IPS-15b (cell line): ENCODE data around the gene BICC1.
"Not testable (repeated sequence)": the region's sequence is repeated elsewhere in the genome, so short reads cannot be mapped to it uniquely, and the experiment has no call there.

ENCODE experiments used
- H3K27me3 ChIP-seq: one replicate; pipeline ENCODE4 v1.6.1; 2013; ENCODE audit warnings: low read length; ENCODE audit not compliant: control insufficient read depth, insufficient read depth
- H3K36me3 ChIP-seq: one replicate; pipeline ENCODE4 v1.6.1; 2013; ENCODE audit warnings: low read length; ENCODE audit not compliant: control insufficient read depth, insufficient read depth
- H3K4me1 ChIP-seq: one replicate; pipeline ENCODE4 v1.6.1; 2013; ENCODE audit warnings: mild to moderate bottlenecking, low read length; ENCODE audit not compliant: control insufficient read depth, insufficient read depth
- H3K4me3 ChIP-seq: one replicate; pipeline ENCODE4 v1.5.1; 2013; ENCODE audit warnings: low read depth, low read length
- H3K9ac ChIP-seq: one replicate; pipeline ENCODE4 v1.6.1; 2013; ENCODE audit warnings: low read depth, mild to moderate bottlenecking, low read length
- H3K9me3 ChIP-seq: one replicate; pipeline ENCODE4 v1.6.1; 2013; ENCODE audit warnings: mild to moderate bottlenecking, low read length; ENCODE audit not compliant: control insufficient read depth, insufficient read depth

Gene BICC1

DNA sequence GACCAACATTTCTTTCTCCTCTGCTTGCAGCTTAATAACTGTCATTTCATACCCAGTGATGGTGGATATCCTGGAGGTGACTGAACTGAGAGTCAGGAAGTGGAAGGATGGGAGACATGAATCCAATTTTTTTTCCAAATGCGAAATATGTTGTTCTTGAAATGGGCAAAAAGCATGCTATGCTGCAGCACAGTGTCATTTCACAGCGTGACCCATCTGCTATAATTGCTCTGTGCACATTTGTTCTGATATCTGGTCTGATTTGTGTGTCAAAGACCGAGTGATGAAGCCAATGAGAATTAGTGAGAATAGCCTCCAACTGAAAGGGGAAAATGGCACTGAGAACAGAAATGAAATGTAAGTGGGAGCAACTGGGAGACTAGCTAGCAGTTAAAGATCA, 334.2 kb downstream of the BICC1 start:
- Histone ChIP-seq H3K4me3 (no peak overlapping the region), H3K27me3 (no peaks in the 10 kb centered on the region), H3K9me3 (no peaks in the 10 kb centered on the region), H3K9ac (no peak overlapping the region), H3K36me3 (no peaks in the 10 kb centered on the region), H3K4me1 (peaks cover 3% of the 10 kb centered on the region)

DNA sequence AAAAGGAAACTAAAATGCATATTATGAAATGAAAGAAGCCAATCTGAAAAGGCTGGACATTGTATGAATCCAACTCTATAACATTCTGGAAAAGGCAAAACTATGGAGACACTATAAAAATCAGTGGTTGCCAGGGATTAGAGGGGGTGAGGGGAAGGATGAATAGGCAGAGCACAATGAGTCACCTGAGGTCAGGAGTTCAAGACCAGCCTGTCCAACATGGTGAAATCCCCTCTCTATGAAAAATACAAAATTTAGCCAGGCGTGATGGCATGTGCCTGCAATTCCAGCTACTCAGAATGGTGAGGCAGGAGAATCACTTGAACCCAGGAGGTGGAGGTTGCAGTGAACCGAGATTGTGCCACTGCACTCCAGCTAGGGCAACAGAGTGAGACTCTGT, 338.9 kb downstream of the BICC1 start:
- Histone ChIP-seq H3K9ac (no peak overlapping the region), H3K27me3 (no peaks in the 10 kb centered on the region), H3K36me3 (no peaks in the 10 kb centered on the region), H3K4me3 (no peak overlapping the region), H3K4me1 (no peaks in the 10 kb centered on the region), H3K9me3 (no peaks in the 10 kb centered on the region)

DNA sequence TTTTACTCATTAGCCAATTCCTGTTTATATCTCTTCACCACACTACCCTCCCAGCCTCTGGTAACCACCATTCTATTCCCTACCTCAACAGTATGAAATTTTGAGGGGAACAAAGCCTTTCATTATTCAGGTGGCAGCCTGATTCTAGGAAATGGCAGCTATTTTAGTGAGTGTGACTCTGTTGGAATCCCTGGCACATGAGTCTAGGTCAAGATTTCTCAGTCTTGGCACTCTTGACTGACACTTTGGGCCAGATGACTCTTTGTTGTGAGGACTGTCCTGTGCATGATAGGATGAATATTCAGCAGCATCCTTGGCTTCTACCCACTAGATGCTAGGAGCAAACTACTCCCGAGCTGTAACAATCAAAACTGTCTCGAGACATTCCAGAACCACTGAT, 341.0 kb downstream of the BICC1 start:
- Histone ChIP-seq H3K27me3 (no peaks in the 10 kb centered on the region), H3K9ac (no peak overlapping the region), H3K4me1 (no peaks in the 10 kb centered on the region), H3K4me3 (no peak overlapping the region), H3K9me3 (no peaks in the 10 kb centered on the region), H3K36me3 (no peaks in the 10 kb centered on the region)

DNA sequence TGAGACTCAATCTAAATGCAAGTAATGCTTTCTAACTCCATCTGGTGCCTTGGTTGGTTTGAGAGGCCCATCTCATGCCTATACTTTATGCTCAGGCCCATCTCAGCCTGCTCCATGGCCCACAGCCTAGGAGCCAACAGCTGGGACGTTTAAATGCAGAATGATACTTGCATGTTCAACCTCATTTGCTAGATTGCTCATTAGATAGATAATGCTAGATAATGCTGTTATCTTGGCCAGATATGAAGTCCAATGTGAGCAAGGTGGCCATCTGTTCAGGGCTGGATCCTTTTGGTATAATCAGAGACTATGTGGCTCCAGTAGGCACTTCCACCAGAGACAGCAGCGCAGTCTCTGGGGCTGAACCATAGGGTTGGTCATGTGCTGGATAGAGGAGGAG, 342.1 kb downstream of the BICC1 start:
- Histone ChIP-seq H3K9ac (no peak overlapping the region), H3K36me3 (no peaks in the 10 kb centered on the region), H3K9me3 (no peaks in the 10 kb centered on the region), H3K4me3 (no peak overlapping the region), H3K4me1 (no peaks in the 10 kb centered on the region), H3K27me3 (no peaks in the 10 kb centered on the region)

DNA sequence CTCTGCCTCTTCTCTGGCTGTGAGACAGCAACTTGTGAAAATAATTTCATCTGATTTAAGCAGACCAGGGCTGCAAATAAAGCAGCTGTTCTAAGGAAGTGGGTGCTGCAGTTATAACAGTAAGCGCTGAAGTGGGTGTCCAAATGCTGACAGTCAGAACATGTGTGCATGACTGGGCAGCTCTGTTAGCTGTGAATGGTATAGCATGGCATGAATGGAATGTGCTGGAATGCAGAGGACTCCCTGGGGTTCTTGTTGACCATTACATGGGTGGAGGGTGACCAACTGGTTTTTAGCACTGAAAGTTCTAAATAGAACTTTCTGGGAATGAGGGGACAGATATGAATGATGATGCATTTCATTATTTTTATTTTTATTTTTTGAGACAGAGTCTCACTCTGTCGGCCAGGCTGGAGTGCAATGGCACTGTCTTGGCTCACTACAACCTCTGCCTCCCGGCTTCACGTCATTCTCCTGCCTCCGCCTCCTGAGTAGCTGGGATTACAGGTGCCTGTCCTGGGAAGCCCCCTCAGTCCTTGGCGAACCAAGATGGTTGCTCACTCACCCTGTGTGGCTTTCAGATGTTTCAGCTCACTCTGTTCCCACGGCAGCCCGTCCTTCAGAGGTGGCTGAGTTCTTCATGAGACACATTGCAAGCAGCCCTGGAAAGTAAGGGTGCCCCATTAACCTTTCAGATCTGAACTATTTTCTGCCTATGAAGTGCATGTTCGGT, 344.0 kb downstream of the BICC1 start:
- Histone ChIP-seq H3K9ac (no peak overlapping the region), H3K4me3 (no peak overlapping the region), H3K27me3 (no peaks in the 10 kb centered on the region), H3K36me3 (no peaks in the 10 kb centered on the region), H3K9me3 (no peaks in the 10 kb centered on the region), H3K4me1 (no peaks in the 10 kb centered on the region)

DNA sequence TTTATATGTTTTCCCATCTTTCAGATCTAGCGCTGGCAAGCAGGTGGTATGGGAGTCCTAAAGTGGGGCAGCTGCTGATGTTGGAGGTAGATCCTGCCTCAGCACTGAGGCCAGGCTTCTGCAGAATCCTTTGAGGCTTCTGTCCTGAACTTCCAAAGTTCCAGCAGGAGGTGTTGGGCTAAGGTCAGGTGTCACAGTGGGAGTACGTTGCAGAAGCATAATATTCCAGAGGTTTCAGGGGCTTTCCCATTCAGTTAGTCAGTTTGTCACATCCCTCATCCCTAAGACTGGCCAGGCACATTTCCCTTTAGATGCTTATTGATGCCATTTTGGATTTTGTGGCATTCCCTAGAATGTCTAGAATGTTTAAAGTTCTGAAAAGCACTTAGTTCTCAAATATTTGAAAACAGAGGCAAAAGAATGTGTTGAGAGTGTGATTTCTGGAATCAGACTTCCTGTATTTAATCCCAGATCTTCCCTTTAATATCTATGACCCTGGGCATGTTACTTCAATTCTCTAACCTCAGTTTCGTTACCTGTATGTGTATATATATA, 344.7 kb downstream of the BICC1 start:
- Histone ChIP-seq H3K4me1 (no peaks in the 10 kb centered on the region), H3K27me3 (no peaks in the 10 kb centered on the region), H3K4me3 (no peak overlapping the region), H3K9me3 (no peaks in the 10 kb centered on the region), H3K36me3 (no peaks in the 10 kb centered on the region), H3K9ac (no peak overlapping the region)

DNA sequence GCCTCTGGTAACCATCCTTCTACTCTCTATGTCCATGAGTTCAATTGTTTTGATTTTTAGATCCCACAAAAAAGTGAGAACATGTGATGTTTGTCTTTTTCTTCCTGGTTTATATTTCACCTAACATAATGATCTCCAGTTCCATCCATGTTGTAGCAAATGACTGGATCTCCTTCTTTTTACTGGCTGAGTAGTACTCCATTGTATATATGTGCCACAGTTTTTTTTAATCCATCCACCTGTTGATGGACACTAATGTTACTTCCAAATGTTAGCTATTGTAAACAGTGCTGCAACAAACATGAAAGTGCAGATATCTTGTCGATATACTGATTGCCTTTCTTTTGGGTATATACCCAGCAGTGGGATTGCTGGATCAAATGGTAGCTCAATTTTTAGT, 345.5 kb downstream of the BICC1 start:
- not testable (repeated sequence) for H3K9me3 ChIP-seq, H3K4me3 ChIP-seq, H3K4me1 ChIP-seq, H3K9ac ChIP-seq, H3K36me3 ChIP-seq, H3K27me3 ChIP-seq

DNA sequence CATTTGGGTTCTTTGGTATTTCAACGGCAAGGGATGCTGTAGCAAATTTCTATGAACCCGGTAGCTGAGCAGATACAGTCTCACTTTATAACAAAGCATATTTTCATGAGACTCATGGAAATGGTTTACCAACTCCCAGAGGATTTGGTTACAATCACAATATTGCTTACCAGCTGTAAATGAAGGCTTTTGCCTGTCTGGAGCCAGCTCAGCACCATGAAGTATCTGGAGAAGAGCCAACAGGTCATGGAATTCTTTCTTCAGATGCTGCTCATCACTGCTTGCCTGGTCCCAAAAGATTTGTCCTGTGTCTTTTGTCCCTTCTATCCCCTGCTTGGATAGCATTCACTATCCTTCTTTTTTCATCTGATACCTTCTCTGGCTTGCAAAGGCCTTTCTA, 346.9 kb downstream of the BICC1 start:
- H3K9ac ChIP-seq = no peak overlapping the region
- no peak overlapping the region for H3K4me3 ChIP-seq
- no peaks in the 10 kb centered on the region for H3K27me3 ChIP-seq
- H3K9me3 ChIP-seq = no peaks in the 10 kb centered on the region
- H3K36me3 ChIP-seq = no peaks in the 10 kb centered on the region
- H3K4me1 ChIP-seq = no peaks in the 10 kb centered on the region

DNA sequence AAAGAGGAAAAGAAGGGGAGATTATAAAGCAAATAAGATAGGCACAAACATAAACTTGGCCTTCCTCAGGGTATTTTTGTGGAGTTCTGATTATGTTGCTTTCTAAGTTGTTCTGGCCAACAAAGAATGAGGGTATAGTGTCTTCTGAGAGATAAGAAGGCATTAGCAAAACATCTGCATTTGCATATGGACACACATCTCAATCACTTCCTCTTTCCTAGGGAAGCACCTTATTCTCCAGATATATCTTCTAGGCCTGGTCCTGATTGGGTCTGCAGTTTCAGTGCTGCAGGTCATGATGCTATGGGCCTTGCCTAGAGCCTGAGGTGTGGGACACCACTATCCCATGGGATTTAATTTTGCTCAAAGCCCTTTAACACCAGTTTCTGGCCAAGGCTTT, 355.0 kb downstream of the BICC1 start:
- Histone ChIP-seq H3K36me3 (no peaks in the 10 kb centered on the region), H3K9ac (no peak overlapping the region), H3K27me3 (no peaks in the 10 kb centered on the region), H3K4me3 (no peak overlapping the region), H3K4me1 (no peaks in the 10 kb centered on the region), H3K9me3 (no peaks in the 10 kb centered on the region)

DNA sequence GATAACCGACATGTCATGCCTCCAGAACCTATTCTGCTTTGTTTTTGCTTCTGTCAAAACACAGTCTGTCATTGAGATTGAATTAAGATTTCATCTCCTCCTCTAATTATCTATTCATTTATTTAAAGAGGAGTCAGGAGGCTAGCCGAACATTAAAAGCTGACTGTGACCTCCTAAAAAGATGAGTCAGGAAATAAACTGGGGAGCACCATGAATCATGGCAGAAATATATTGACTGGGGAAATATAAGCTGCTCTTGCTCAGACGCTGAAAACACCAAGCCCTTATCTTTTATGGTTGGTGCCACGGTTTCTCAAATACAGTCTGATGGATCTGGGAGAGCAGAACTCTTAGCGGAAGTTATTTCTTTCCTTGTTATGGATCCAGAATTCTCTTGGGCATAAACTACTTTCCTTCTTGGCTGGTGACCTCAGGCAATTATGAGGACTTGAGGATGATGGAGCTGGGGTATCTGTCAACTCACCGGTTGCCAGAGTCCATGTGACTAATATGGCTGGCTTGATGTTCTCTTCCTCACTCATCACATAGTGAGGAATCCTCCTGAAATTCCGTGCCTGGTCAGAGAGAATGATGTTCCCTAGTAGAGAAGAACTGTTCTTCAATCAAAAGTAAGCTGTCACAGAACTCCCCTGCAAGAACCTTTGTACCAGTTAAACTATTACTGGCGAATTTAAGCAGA, 356.2 kb downstream of the BICC1 start:
- no peaks in the 10 kb centered on the region for H3K4me1 ChIP-seq
- no peak overlapping the region for H3K4me3 ChIP-seq
- H3K9ac ChIP-seq = no peak overlapping the region
- no peaks in the 10 kb centered on the region for H3K27me3 ChIP-seq
- no peaks in the 10 kb centered on the region for H3K9me3 ChIP-seq
- no peaks in the 10 kb centered on the region for H3K36me3 ChIP-seq

DNA sequence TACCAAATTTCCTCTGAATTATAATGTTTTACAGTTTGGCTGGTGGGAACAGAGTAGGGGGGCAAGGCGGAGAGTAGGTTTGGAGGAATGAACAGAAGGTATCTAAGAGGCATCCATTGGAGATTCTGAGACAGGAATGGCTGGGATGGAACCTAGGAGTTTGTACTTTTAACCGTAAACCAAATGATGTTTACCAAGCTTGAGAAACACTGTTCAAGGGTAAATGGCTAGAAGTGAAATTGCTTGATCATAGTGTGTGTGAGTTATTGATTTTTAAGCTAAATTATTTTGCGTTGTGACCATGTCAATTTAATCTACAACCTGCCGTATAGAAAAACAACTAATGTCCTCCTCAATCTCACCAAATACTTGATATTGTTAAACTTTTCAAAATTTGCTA, 357.4 kb downstream of the BICC1 start:
- no peaks in the 10 kb centered on the region for H3K9me3 ChIP-seq
- no peaks in the 10 kb centered on the region for H3K36me3 ChIP-seq
- no peak overlapping the region for H3K9ac ChIP-seq
- H3K4me1 ChIP-seq = no peaks in the 10 kb centered on the region
- no peaks in the 10 kb centered on the region for H3K27me3 ChIP-seq
- H3K4me3 ChIP-seq = no peak overlapping the region

DNA sequence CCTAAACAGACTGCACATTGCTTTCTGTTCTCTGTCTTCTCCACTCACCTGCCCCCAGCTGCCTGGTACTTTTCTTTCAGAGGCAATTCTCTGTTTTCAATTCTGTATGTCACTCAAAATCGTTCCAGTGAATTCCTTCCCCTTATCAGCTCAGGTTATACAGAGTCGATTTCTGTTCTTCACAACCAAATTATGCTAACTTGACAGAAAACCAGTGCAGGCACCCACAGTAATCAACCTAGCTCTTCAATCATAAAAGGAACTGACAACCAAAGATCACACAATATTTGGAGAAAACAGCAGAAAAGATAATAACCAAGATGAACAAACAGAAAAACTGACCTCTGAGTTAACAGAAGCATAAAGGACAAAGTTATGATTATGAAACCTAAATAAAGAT, 360.5 kb downstream of the BICC1 start:
- Histone ChIP-seq H3K4me3 (no peak overlapping the region), H3K9ac (no peak overlapping the region), H3K9me3 (no peaks in the 10 kb centered on the region), H3K36me3 (no peaks in the 10 kb centered on the region), H3K4me1 (no peaks in the 10 kb centered on the region), H3K27me3 (no peaks in the 10 kb centered on the region)
